Stimulated activated CD4-positive, alpha-beta T cell treated with anti-CD3 and anti-CD28 coated beads, Interleukin-15, amount 100 ng/mL, for 1 hour (primary cell): ENCODE results near the gene ATOX1.
"Not testable (repeated sequence)": the region's sequence is repeated elsewhere in the genome, so short reads cannot be mapped to it uniquely, and the experiment has no call there.

Source experiments
- DNase-seq, 2 donors: peaks; one replicate each; pipeline ENCODE4 v3.0.0-alpha.2; 2020; ENCODE audit warnings: low read depth in 1 of 2, low spot score in 1 of 2

The ATOX1 gene

GRCh38 chr5:151734064-151734408 lies 24.4 kb downstream of the ATOX1 start:
- no peak for DNase-seq

GRCh38 chr5:151733358-151734063 lies 24.9 kb downstream of the ATOX1 start:
- DNase-seq = no peak

- no peak for DNase-seq
Observed at GRCh38 chr5:151730381-151730780, 28.1 kb downstream of the ATOX1 start.

DNA sequence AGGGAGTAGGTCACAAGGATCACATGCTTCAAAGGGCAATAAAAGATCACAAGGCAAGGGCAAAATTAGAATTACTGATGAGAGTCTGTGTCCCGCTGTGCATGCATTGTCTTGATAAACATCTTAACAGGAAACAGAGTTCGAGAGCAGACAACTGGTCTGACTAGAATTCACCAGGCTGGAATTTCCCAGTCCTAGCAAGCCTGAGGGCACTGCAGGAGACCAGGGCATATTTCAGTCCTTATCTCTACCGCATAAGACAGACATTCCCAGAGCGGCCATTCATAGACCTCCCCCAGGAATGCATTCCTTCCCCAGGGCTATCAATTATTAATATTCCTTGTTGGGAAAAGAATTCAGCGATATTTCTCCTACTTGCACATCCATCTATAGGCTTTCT lies 28.8 kb downstream of the ATOX1 start:
- not testable (repeated sequence) for DNase-seq

DNA sequence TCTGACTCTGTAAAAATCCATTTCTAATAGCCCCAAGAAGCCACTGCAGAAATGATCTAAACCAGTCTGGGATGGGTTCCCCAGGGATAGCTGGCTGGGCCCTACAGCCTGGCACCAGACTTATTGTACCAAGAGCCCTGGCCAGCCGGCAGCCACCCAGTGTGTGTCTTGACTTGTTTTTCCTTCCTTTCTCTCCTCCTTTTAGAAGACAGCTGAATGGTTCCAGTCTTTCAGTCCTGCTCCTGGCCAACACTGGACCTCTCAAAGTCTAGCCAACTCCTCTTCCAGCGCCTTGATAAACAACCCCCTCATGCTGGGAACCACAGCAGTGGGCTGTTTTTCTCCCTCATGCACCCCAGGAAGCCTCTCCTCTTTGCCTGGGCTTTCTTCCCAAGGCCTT lies 34.1 kb downstream of the ATOX1 start:
- no peak for DNase-seq

DNA sequence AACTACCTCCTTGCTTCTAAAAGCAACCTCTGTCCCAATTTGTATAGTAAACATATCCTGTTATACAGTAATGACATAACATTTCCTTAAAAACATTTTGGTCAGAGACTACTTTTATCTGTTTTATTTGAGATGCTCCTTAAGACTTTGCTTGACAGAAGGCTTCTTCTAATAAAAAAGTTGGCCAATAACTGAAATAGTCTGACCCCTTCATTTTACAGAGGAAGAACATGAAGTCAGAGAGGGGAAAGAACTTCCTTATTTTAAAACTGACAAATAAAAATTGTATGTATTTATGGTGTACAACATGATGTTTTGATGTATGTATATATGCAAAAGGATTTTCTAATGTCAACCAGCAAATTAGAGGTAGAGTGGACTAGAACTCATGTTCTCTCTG lies 35.9 kb downstream of the ATOX1 start:
- no peak for DNase-seq

- DNase-seq = no peak
Observed at GRCh38 chr5:151721812-151722391, 36.5 kb downstream of the ATOX1 start.

GRCh38 chr5:151721087-151721646 lies 37.3 kb downstream of the ATOX1 start:
- DNase-seq = no peak

GRCh38 chr5:151720215-151720614 lies 38.2 kb downstream of the ATOX1 start:
- no peak for DNase-seq

DNA sequence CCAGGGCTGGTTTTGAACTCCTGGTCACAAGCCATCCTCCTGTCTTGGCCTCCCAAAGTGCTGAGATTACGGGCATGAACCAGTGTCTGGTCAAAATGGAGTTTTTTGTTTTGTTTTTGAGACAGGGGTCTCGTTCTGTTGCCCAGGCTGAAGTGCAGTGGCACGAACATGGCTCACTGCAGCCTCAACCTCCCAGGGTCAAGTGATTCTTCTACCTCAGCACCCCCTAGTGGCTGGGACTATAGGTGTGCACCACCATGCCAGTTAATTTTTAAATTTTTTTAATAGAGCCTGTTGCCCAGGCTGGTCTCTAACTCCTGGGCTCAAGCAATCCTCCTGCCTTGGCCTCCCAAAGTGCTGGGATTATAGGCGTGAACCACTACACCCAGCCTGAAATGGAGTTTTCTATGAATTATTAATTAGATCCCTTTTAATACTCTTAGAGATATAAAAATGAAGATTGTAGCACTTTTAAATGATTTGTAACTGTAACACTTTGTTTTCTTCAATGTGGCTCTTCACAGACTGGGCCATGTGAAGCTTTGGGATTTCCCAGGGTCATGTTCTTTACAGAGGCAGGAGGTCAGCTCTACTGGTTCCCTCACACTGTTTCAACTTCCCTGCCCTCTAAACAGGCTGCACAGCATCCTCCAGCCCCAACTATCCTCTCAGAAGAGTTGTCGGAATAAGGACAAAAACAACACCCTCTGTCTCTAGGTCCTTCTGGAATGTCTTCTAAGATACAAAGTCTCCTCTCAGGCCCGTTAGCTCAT lies 39.0 kb downstream of the ATOX1 start:
- DNase-seq = no peak

- DNase-seq = no peak
Observed at GRCh38 chr5:151718646-151719045, 39.8 kb downstream of the ATOX1 start.

DNA sequence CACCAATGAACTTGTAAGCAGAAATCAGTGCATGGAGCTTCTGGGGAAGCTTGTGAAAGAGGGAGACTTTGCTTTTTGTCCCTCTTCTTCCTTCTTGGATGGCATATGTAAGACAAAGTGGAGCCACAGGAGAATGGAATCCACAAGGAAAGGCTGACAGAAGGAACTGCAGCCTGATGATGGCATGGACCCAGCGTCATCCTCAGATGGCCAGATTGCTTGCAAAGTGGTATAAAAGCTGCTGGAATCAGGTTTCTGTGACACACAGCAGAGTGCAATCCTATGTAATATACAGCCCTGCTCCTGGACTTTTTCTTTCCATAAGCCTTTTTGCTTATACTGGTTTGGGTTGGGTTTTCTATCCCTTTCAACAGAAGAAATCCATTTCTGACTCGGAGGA lies 40.3 kb downstream of the ATOX1 start:
- DNase-seq = no peak

GRCh38 chr5:151717416-151717815 lies 41.0 kb downstream of the ATOX1 start:
- no peak for DNase-seq

DNA sequence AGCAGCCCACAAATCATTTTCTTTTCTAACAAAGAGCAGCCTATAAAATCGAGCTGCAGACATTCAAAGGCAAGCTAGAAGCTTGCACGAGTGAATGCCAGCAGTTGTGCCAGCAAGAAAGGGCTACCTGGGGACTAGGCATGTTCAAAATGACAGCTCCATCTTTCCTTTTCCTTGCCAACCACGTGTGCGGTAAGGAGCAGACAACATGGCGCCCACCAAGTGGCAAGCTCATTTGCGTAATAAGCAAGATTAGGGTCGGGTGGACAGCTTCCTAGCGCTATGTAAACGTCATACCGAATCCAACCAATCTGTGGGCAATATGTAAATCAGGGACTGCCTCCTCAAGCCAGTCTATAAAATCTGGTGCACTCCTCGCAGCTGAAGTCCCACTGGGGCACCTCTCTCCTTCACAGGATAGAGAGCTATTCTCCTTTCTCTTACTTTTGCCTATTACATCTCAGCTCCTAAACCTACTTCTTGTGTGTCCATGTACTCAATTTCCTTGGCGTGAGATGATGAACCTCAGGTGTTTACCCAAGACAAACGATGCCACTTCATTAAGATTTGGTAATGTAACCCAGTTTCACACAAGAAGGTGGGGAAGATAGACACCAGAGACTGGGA lies 49.2 kb downstream of the ATOX1 start:
- no peak for DNase-seq

- DNase-seq = no peak
Observed at GRCh38 chr5:151708126-151708525, 50.3 kb downstream of the ATOX1 start.

- DNase-seq = no peak
Observed at GRCh38 chr5:151707567-151707966, 50.9 kb downstream of the ATOX1 start.

- DNase-seq = no peak
Observed at GRCh38 chr5:151706906-151707305, 51.5 kb downstream of the ATOX1 start.

GRCh38 chr5:151703780-151704179 lies 54.7 kb downstream of the ATOX1 start:
- no peak for DNase-seq

- DNase-seq = no peak
Observed at GRCh38 chr5:151703227-151703626, 55.2 kb downstream of the ATOX1 start.

DNA sequence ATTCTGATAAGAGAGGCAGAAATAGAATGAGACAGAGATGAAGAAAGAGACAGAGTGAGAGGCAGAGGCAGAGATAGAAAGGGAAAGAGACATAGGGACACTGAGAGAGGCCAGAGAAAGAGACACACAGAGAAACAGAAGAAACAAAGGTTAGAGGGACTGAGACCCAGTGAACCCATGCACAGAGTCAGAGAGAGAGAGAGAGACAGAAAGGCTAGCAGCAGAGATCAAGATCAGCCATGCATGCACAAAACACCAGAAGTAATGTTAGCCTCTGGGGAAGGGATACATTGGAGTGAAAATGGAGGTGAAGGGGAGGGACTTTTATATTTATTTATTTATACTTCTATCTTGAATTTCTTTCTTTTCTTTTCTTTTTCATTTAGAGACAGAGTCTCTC lies 57.6 kb downstream of the ATOX1 start:
- no peak for DNase-seq

DNA sequence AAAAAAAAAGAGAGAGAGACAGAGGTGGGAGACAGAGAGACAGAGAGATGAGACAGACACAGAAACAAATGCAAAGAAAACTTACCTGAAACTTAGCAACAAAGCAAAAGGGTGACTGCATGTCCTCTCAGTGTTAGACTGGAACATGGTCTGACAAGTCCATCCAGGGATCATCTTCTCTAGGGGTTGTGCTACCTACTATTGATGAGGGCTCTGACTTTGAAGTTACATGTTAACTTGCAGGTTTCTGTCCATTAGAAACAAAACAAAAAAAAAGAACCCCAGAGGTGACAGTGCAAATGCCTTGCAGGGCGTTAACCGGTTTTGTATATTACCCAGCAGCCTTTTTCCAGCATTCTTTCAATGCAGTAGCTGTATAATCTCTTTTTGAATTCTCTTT lies 58.1 kb downstream of the ATOX1 start:
- DNase-seq = no peak
